ENCODE results near the gene KCNIP4.

KCNIP4 gene

GRCh38 chr4:21554066-21554465, 394.5 kb downstream of the KCNIP4 start:
- no peak for TF ChIP-seq CTCF (IDR thresholded peaks at IDR 0.05; ENCODE audit: poor library complexity, severe bottlenecking)
- H3K9me3 ChIP-seq (ENCODE audit: severe bottlenecking), result no peaks in the 10 kb centered on the region
- H3K36me3 ChIP-seq (ENCODE audit: low read depth), result no peaks in the 10 kb centered on the region
- peaks cover 2% of the 10 kb centered on the region for H3K27me3 ChIP-seq (ENCODE audit: insufficient read depth, poor library complexity, severe bottlenecking)
- no peak overlapping the region for H3K4me3 ChIP-seq (ENCODE audit: severe bottlenecking)
- DNase-seq (ENCODE audit: low spot score), result no peak
- no peaks in the 10 kb centered on the region for H3K4me1 ChIP-seq (ENCODE audit: insufficient read depth, poor library complexity, severe bottlenecking)
- no peak overlapping the region for H3K27ac ChIP-seq (ENCODE audit: poor library complexity, severe bottlenecking)
- no peak for ATAC-seq (ENCODE audit: low read depth)

GRCh38 chr4:21552455-21552854, 396.1 kb downstream of the KCNIP4 start:
- Histone ChIP-seq H3K27ac (ENCODE audit: poor library complexity, severe bottlenecking) (no peak overlapping the region), H3K27me3 (ENCODE audit: insufficient read depth, poor library complexity, severe bottlenecking) (peaks cover 2% of the 10 kb centered on the region), H3K36me3 (ENCODE audit: low read depth) (no peaks in the 10 kb centered on the region), H3K4me1 (ENCODE audit: insufficient read depth, poor library complexity, severe bottlenecking) (no peaks in the 10 kb centered on the region), H3K4me3 (ENCODE audit: severe bottlenecking) (no peak overlapping the region), H3K9me3 (ENCODE audit: severe bottlenecking) (no peaks in the 10 kb centered on the region)
- DNase-seq (ENCODE audit: low spot score) (no peak), ATAC-seq (ENCODE audit: low read depth) (no peak)
- no peak for TF ChIP-seq CTCF (IDR thresholded peaks at IDR 0.05; ENCODE audit: poor library complexity, severe bottlenecking)

GRCh38 chr4:21544955-21545354, 403.6 kb downstream of the KCNIP4 start:
- DNase-seq (ENCODE audit: low spot score) (no peak), ATAC-seq (ENCODE audit: low read depth) (no peak)
- H3K27ac ChIP-seq (ENCODE audit: poor library complexity, severe bottlenecking), result no peak overlapping the region
- no peaks in the 10 kb centered on the region for H3K36me3 ChIP-seq (ENCODE audit: low read depth)
- no peak for TF ChIP-seq CTCF (IDR thresholded peaks at IDR 0.05; ENCODE audit: poor library complexity, severe bottlenecking)
- H3K9me3 ChIP-seq (ENCODE audit: severe bottlenecking), result no peaks in the 10 kb centered on the region
- no peaks in the 10 kb centered on the region for H3K4me1 ChIP-seq (ENCODE audit: insufficient read depth, poor library complexity, severe bottlenecking)
- H3K4me3 ChIP-seq (ENCODE audit: severe bottlenecking), result no peak overlapping the region
- H3K27me3 ChIP-seq (ENCODE audit: insufficient read depth, poor library complexity, severe bottlenecking), result no peaks in the 10 kb centered on the region

GRCh38 chr4:21544415-21544814, 404.2 kb downstream of the KCNIP4 start:
- no peaks in the 10 kb centered on the region for H3K27me3 ChIP-seq (ENCODE audit: insufficient read depth, poor library complexity, severe bottlenecking)
- no peak overlapping the region for H3K4me3 ChIP-seq (ENCODE audit: severe bottlenecking)
- DNase-seq (ENCODE audit: low spot score) (no peak), ATAC-seq (ENCODE audit: low read depth) (no peak)
- H3K9me3 ChIP-seq (ENCODE audit: severe bottlenecking), result no peaks in the 10 kb centered on the region
- TF ChIP-seq CTCF (IDR thresholded peaks at IDR 0.05; ENCODE audit: poor library complexity, severe bottlenecking), result no peak
- no peak overlapping the region for H3K27ac ChIP-seq (ENCODE audit: poor library complexity, severe bottlenecking)
- H3K4me1 ChIP-seq (ENCODE audit: insufficient read depth, poor library complexity, severe bottlenecking), result no peaks in the 10 kb centered on the region
- no peaks in the 10 kb centered on the region for H3K36me3 ChIP-seq (ENCODE audit: low read depth)

GRCh38 chr4:21543514-21543913, 405.1 kb downstream of the KCNIP4 start:
- ATAC-seq (ENCODE audit: low read depth), result no peak

More at GRCh38 chr4:21543514-21543913, 405.1 kb downstream of the KCNIP4 start:
- no peak overlapping the region for H3K27ac ChIP-seq (ENCODE audit: poor library complexity, severe bottlenecking)
- no peak for DNase-seq (ENCODE audit: low spot score)
- no peaks in the 10 kb centered on the region for H3K4me1 ChIP-seq (ENCODE audit: insufficient read depth, poor library complexity, severe bottlenecking)
- H3K36me3 ChIP-seq (ENCODE audit: low read depth), result no peaks in the 10 kb centered on the region
- H3K27me3 ChIP-seq (ENCODE audit: insufficient read depth, poor library complexity, severe bottlenecking), result no peaks in the 10 kb centered on the region
- no peak for TF ChIP-seq CTCF (IDR thresholded peaks at IDR 0.05; ENCODE audit: poor library complexity, severe bottlenecking)
- no peak overlapping the region for H3K4me3 ChIP-seq (ENCODE audit: severe bottlenecking)
- H3K9me3 ChIP-seq (ENCODE audit: severe bottlenecking), result no peaks in the 10 kb centered on the region
